Hepatocyte (in vitro differentiated cells): ENCODE results near the gene CNTNAP2. TPM values are rescaled to one million over a fixed set of nuclear protein-coding genes. Genes with fewer than 3 reads are reported as not detected.

Experiments used
- DNase-seq: peaks from one replicate; pipeline ENCODE4 v3.0.0-alpha.2; 2016; ENCODE audit warnings: low spot score
- H2AFZ ChIP-seq: fragments of 200-600 bp; sonication (generic); 2 replicates; pipeline ENCODE4 v1.6.0; 2016; ENCODE audit warnings: antibody characterized with exemption, mild to moderate bottlenecking
- H3K27ac ChIP-seq: fragments of 200-600 bp; sonication (generic); 2 replicates; pipeline ENCODE4 v1.5.1; 2016; ENCODE audit warnings: mild to moderate bottlenecking
- H3K27me3 ChIP-seq: fragments of 200-600 bp; sonication (generic); 2 replicates; pipeline ENCODE4 v1.6.1; 2016
- H3K36me3 ChIP-seq: fragments of 200-600 bp; sonication (generic); replicated peaks from 2 replicates; pipeline ENCODE4 v1.5.1; 2016; ENCODE audit warnings: low read depth; ENCODE audit not compliant: insufficient read depth
- H3K4me1 ChIP-seq: fragments of 200-600 bp; sonication (generic); 2 replicates; pipeline ENCODE4 v1.5.1; 2016; ENCODE audit warnings: mild to moderate bottlenecking, moderate library complexity; ENCODE audit not compliant: insufficient read depth
- H3K4me2 ChIP-seq: fragments of 200-600 bp; sonication (generic); 2 replicates; pipeline ENCODE4 v1.6.0; 2016
- H3K4me3 ChIP-seq: fragments of 200-600 bp; sonication (generic); 2 replicates; pipeline ENCODE4 v1.5.1; 2016; ENCODE audit warnings: mild to moderate bottlenecking
- H3K79me2 ChIP-seq: fragments of 200-600 bp; sonication (generic); 2 replicates; pipeline ENCODE4 v1.6.0; 2017; ENCODE audit warnings: mild to moderate bottlenecking
- H3K9me2 ChIP-seq: fragments of 200-600 bp; sonication (generic); replicated peaks from 2 replicates; pipeline ENCODE4 v1.6.0; 2017; ENCODE audit warnings: mild to moderate bottlenecking; ENCODE audit not compliant: insufficient read depth
- H3K9me3 ChIP-seq: fragments of 200-600 bp; sonication (generic); 2 replicates; pipeline ENCODE4 v1.5.1; 2016; ENCODE audit warnings: low read depth, mild to moderate bottlenecking
- H4K20me1 ChIP-seq: fragments of 200-600 bp; sonication (generic); 2 replicates; pipeline ENCODE4 v1.6.0; 2016; ENCODE audit warnings: mild to moderate bottlenecking; ENCODE audit not compliant: insufficient read depth, poor library complexity, severe bottlenecking
- CTCF ChIP-seq: fragments of 200-600 bp; sonication (generic); IDR thresholded peaks from 2 replicates; pipeline ENCODE4 v1.5.1; 2016; ENCODE audit warnings: antibody characterized with exemption, mild to moderate bottlenecking; ENCODE audit not compliant: poor library complexity
- EZH2 ChIP-seq: fragments of 200-600 bp; sonication (generic); IDR thresholded peaks from 2 replicates; pipeline ENCODE4 v1.6.1; 2016; ENCODE audit warnings: antibody characterized with exemption, mild to moderate bottlenecking, borderline replicate concordance
- EZH2phosphoT487 ChIP-seq: fragments of 200-600 bp; sonication (generic); IDR thresholded peaks from one replicate; pipeline ENCODE4 v1.6.1; 2018; ENCODE audit warnings: antibody characterized with exemption, mild to moderate bottlenecking, low read depth, moderate library complexity; ENCODE audit not compliant: unreplicated experiment, severe bottlenecking
- WGBS: methylation state at CpG from one replicate; pipeline ENCODE4 v1.1.6; 2016; ENCODE audit warnings: low lambda C conversion rate; ENCODE audit errors: missing lambda C conversion rate; 5-methylcytosine and 5-hydroxymethylcytosine counted together
- polyA plus RNA-seq: library from polyadenylated mRNA; unstranded; fragments of >200 nt; fragmentation: Nextera tagmentation; extraction: Ambion mirVana; gene quantifications from 2 replicates; pipeline ENCODE4 v1.2.1, GENCODE V29; 2016
- total RNA-seq: library from RNA; depleted of rRNA; stranded (reverse); fragments of >200 nt; gene quantifications from 2 replicates; pipeline ENCODE4 v1.2.3, GENCODE V29; 2014

Gene CNTNAP2
- total and polyA plus RNA-seq, 2 experiments from 2014 or later: 7.5 to 14.7 TPM

- Histone ChIP-seq H3K4me2 (no peak overlapping the region), H3K9me2 (no peaks in the 10 kb centered on the region), H3K4me1 (no peaks in the 10 kb centered on the region), H3K4me3 (no peak overlapping the region), H3K79me2 (no peaks in the 10 kb centered on the region), H4K20me1 (no peaks in the 10 kb centered on the region), H2AFZ (no peak overlapping the region), H3K9me3 (no peaks in the 10 kb centered on the region), H3K36me3 (no peaks in the 10 kb centered on the region), H3K27me3 (no peaks in the 10 kb centered on the region), H3K27ac (no peak overlapping the region)
- TF ChIP-seq EZH2 (no peak), CTCF (no peak), EZH2phosphoT487 (no peak)
- WGBS: 93% methylated on average over 3 of the region's 3 CpGs
- no peak for DNase-seq
Measured at GRCh38 chr7:147923841-147924240, 1807.2 kb downstream of the CNTNAP2 start.

- Histone ChIP-seq H3K27me3 (no peaks in the 10 kb centered on the region), H3K4me1 (no peaks in the 10 kb centered on the region), H3K27ac (no peak overlapping the region), H3K4me3 (no peak overlapping the region), H3K36me3 (no peaks in the 10 kb centered on the region), H3K4me2 (no peak overlapping the region), H3K9me3 (no peaks in the 10 kb centered on the region), H4K20me1 (no peaks in the 10 kb centered on the region), H2AFZ (no peak overlapping the region), H3K9me2 (no peaks in the 10 kb centered on the region), H3K79me2 (no peaks in the 10 kb centered on the region)
- DNase-seq: no peak
- TF ChIP-seq EZH2 (no peak), CTCF (no peak), EZH2phosphoT487 (no peak)
- WGBS: 90% methylated on average over 4 of the region's 4 CpGs
Measured at GRCh38 chr7:147937428-147937827, 1820.8 kb downstream of the CNTNAP2 start.

- Histone ChIP-seq H3K9me3 (no peaks in the 10 kb centered on the region), H3K36me3 (no peaks in the 10 kb centered on the region), H3K27ac (no peak overlapping the region), H3K4me2 (no peak overlapping the region), H3K4me3 (no peak overlapping the region), H3K27me3 (no peaks in the 10 kb centered on the region), H2AFZ (no peak overlapping the region), H3K79me2 (no peaks in the 10 kb centered on the region), H4K20me1 (no peaks in the 10 kb centered on the region), H3K4me1 (no peaks in the 10 kb centered on the region), H3K9me2 (no peaks in the 10 kb centered on the region)
- 56% methylated on average over 3 of the region's 3 CpGs for WGBS
- no peak for TF ChIP-seq EZH2
- no peak for TF ChIP-seq EZH2phosphoT487
- TF ChIP-seq CTCF: no peak
- DNase-seq: no peak
Measured at GRCh38 chr7:147941381-147941780, 1824.8 kb downstream of the CNTNAP2 start.

GRCh38 chr7:147944321-147944720 lies 1827.7 kb downstream of the CNTNAP2 start:
- H2AFZ ChIP-seq: no peak overlapping the region
- no peaks in the 10 kb centered on the region for H3K9me2 ChIP-seq
- 84% methylated on average over 2 of the region's 2 CpGs for WGBS
- no peak for TF ChIP-seq EZH2phosphoT487
- TF ChIP-seq CTCF: no peak
- no peak for TF ChIP-seq EZH2
- H4K20me1 ChIP-seq: no peaks in the 10 kb centered on the region
- no peak for DNase-seq
- H3K9me3 ChIP-seq: no peaks in the 10 kb centered on the region
- no peaks in the 10 kb centered on the region for H3K4me1 ChIP-seq
- no peaks in the 10 kb centered on the region for H3K27me3 ChIP-seq
- H3K27ac ChIP-seq: no peak overlapping the region
- no peak overlapping the region for H3K4me2 ChIP-seq
- H3K79me2 ChIP-seq: no peaks in the 10 kb centered on the region
- H3K4me3 ChIP-seq: no peak overlapping the region
- H3K36me3 ChIP-seq: no peaks in the 10 kb centered on the region
